Omental fat pad (tissue), 4 donors: ENCODE measurements around the gene CNDP1. TPM values are rescaled to one million over a fixed set of nuclear protein-coding genes. Genes with fewer than 3 reads are reported as not detected.

ENCODE experiments used
- ATAC-seq: fragments of 150-250 bp; one replicate; pipeline ENCODE4 v1.9.1; 2016; ENCODE audit warnings: mild to moderate bottlenecking, moderate library complexity; ENCODE audit not compliant: low FRiP score
- DNase-seq: peaks from one replicate; pipeline ENCODE4 v3.0.0-alpha.2; 2019; ENCODE audit warnings: low spot score
- CTCF ChIP-seq, 3 donors: fragments of 450-650 bp; IDR thresholded peaks; one replicate each; pipeline ENCODE4 v1.5.1; 2016 to 2017; ENCODE audit warnings: antibody characterized with exemption in 3 of 3, mild to moderate bottlenecking in 3 of 3, moderate library complexity in 2 of 3
- total RNA-seq, 4 donors: library from RNA; depleted of rRNA; stranded (reverse); fragments of >200 nt; gene quantifications; one replicate each; pipeline ENCODE4 v1.1.0, GENCODE V29; 2016

The CNDP1 gene
- total RNA-seq, 4 donors from 2014 or later, result not detected

GRCh38 chr18:74567822-74568221 lies 33.5 kb downstream of the CNDP1 start:
- no peak for ATAC-seq
- DNase-seq, result no peak

DNA sequence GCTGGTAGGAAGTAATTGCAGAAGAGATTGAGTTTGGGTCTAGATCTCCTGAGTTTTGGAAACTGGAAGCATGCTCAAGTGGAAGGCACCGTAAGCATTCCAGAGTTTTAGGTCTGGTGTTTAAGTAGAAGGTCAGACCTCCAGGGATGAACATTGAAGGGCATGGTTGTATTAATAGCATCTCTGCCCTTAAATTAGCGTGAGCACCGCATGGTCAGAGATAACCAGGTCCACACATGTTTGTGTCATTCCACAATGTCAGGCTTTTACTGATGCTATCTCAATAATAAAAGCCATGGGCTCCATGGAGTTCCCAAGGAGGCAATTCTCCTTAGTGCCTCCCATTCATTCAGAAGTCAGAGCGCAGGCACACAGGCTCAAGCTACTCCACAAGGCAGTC lies 35.1 kb downstream of the CNDP1 start:
- TF ChIP-seq CTCF (IDR thresholded peaks at IDR 0.05), result no peak
- DNase-seq, result no peak
- ATAC-seq, result no peak

More at GRCh38 chr18:74567822-74568221, 33.5 kb downstream of the CNDP1 start:
- TF ChIP-seq CTCF (IDR thresholded peaks at IDR 0.05), result no peak

DNA sequence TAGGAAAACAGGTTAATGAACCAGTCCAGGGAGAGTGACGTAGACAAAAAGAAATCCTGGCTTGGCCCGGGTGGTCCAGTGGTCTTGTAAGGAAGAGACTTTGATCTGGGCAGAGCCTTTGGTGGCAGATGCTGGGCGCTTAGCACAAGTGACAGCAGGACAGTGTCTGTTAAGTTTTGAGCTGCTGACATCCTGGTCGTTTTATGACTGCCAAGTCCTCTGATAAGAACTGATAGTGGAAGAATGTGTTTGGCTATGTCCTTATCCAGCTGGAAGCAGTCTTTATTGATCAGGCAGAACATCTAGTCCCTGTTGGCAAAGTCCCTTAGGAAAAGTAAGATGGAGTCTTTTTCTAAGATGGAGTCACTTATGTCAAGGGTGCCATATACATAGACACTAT lies 36.0 kb downstream of the CNDP1 start:
- TF ChIP-seq CTCF (IDR thresholded peaks at IDR 0.05), result no peak
- ATAC-seq, result no peak
- no peak for DNase-seq

GRCh38 chr18:74571895-74572680 lies 37.8 kb downstream of the CNDP1 start:
- no peak for ATAC-seq
- no peak for DNase-seq
- no peak for TF ChIP-seq CTCF (IDR thresholded peaks at IDR 0.05)

- ATAC-seq (no peak), DNase-seq (no peak)
- TF ChIP-seq CTCF (IDR thresholded peaks at IDR 0.05), result no peak
These were observed 38.8 kb downstream of the CNDP1 start for GRCh38 chr18:74573053-74573452.

GRCh38 chr18:74574916-74575315 lies 40.6 kb downstream of the CNDP1 start:
- ATAC-seq (no peak), DNase-seq (no peak)
- no peak for TF ChIP-seq CTCF (IDR thresholded peaks at IDR 0.05)

GRCh38 chr18:74577019-74577418 lies 42.7 kb downstream of the CNDP1 start:
- no peak for ATAC-seq
- no peak for DNase-seq
- no peak for TF ChIP-seq CTCF (IDR thresholded peaks at IDR 0.05)
